Skin epidermis (tissue), 12 donors: ENCODE results near the gene CALR3.

Experiments used
- H3K27ac ChIP-seq, 21 experiments: fragments of 200-600 bp; sonication (generic) in 11 of 21; one replicate each; pipeline ENCODE4 v1.5.0; 2020; ENCODE audit warnings: mild to moderate bottlenecking in 3 of 21, inconsistent platforms in 2 of 21, moderate library complexity in 2 of 21
- H3K4me3 ChIP-seq, 7 experiments: fragments of 200-600 bp; sonication (generic) in 2 of 7; one replicate each; pipeline ENCODE4 v1.5.0; 2020; ENCODE audit warnings: inconsistent platforms in 2 of 7, mild to moderate bottlenecking in 2 of 7, moderate library complexity in 1 of 7

The CALR3 gene

GRCh38 chr19:16442386-16443276 lies 53.3 kb downstream of the CALR3 start:
- Histone ChIP-seq H3K4me3 (no peak overlapping the region), H3K27ac (peak overlapping the region in 3 of 21 experiments; percentile 9 to 66 (median 13))

GRCh38 chr19:16441661-16442162 lies 54.3 kb downstream of the CALR3 start:
- no peak overlapping the region for H3K27ac ChIP-seq
- no peak overlapping the region for H3K4me3 ChIP-seq

DNA sequence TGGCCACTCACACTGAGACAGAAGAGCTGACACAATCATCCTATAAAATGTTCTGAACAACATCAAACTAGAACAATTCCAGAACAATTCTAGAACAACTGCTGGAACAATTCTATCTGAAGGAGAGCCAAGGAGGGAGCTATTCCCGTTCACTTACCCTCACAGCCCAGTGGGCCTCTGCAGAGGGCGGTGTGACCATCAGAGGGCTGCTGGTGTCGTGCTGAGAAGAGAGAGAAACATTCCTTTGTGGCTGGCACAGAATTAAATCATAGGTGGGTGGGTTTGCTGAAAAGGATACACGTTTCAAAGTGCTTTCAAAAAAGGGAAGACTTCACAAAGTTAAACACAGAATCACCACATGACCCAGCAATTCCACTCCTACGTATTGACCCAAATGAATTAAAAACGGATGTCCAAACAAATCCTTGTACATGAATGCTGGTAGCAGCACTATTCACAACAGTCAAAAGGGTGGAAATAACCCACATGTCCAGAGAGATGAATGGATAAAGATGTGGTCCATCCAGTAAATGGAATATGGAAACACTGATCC lies 59.1 kb downstream of the CALR3 start:
- Histone ChIP-seq H3K27ac (peak overlapping the region in 11 of 21 experiments; percentile 4 to 79 (median 64)), H3K4me3 (no peak overlapping the region)

- peak overlapping the region in 17 of 21 experiments; percentile 2 to 79 (median 46) for H3K27ac ChIP-seq
- H3K4me3 ChIP-seq = no peak overlapping the region
Measured at GRCh38 chr19:16435999-16436650, 59.8 kb downstream of the CALR3 start.

DNA sequence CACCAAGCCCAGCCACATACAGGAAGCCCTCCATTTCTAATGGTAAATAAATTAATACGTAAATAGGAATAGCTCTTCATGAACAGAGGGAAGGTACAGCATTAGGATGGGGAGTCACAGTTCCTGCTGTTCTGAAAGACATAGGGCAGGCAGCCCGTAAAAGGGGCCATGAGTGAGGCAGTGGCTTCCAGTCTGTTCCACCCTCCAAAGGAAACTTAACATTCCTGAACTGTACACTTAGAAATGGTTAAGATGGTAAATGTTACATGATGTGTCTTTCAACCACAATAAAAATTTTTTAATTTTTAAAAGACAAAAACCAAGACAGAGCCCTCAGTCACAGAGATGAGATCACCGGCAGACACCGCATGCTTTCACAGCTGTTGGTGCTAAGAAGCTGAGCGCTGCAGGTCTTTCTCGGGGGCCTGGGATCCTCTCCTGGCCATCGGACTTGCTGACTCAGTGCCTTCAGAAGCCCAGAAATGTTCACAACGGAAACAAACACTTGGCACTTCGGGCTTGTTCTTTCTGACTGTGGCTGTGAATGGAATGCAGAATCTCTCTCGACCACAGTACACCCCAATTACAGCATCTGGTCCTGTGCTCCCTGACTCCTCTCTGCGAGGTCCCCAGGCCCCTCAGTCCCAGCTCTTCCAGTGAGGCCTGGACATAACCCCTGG lies 60.6 kb downstream of the CALR3 start:
- Histone ChIP-seq H3K4me3 (no peak overlapping the region), H3K27ac (peak overlapping the region in 17 of 21 experiments; percentile 23 to 80 (median 63))

GRCh38 chr19:16433986-16434385 lies 62.0 kb downstream of the CALR3 start:
- Histone ChIP-seq H3K27ac (peak overlapping the region in 3 of 21 experiments; percentile 6 to 64 (median 63)), H3K4me3 (no peak overlapping the region)

DNA sequence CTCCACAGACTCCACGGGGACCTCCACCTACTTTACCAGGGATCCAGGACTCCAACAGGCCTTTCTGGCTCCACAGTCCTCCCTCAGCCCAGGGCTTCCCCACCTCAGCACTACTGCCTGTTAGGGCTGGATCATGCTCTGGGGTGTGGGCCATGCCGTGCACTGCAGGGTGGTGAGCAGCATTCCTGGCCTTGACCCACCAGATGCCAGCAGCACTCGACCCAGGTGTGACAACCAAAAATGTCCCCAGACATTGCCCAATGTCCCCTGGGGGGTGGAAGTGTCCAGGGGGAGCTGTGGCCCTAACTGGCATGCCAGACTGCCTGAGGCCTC lies 66.2 kb downstream of the CALR3 start:
- Histone ChIP-seq H3K27ac (peak overlapping the region in 4 of 21 experiments; percentile 8 to 59 (median 34)), H3K4me3 (no peak overlapping the region)

GRCh38 chr19:16429066-16429758 lies 66.8 kb downstream of the CALR3 start:
- no peak overlapping the region for H3K4me3 ChIP-seq
- peak overlapping the region in 5 of 21 experiments; percentile 8 to 59 (median 26) for H3K27ac ChIP-seq
